Endothelial cell (in vitro differentiated cells): ENCODE results near the gene MGME1. TPM values are rescaled to one million over a fixed set of nuclear protein-coding genes. Genes with fewer than 3 reads are reported as not detected.

ENCODE experiments used
- DNase-seq: peaks from one replicate; pipeline ENCODE4 v3.0.0; 2021; ENCODE audit warnings: low spot score
- H3K27ac Mint-ChIP-seq: one replicate; pipeline ENCODE4 v1.8.0; 2021; ENCODE audit warnings: mixed read lengths, inconsistent platforms; ENCODE audit not compliant: unreplicated experiment
- H3K27me3 Mint-ChIP-seq: one replicate; pipeline ENCODE4 v1.8.0; 2021; ENCODE audit warnings: mild to moderate bottlenecking, moderate library complexity, mixed read lengths, inconsistent platforms; ENCODE audit not compliant: unreplicated experiment
- H3K36me3 Mint-ChIP-seq: one replicate; pipeline ENCODE4 v1.8.0; 2021; ENCODE audit warnings: mild to moderate bottlenecking, low read depth, mixed read lengths, inconsistent platforms; ENCODE audit not compliant: unreplicated experiment
- H3K4me1 Mint-ChIP-seq: one replicate; pipeline ENCODE4 v1.8.0; 2021; ENCODE audit warnings: mild to moderate bottlenecking, mixed read lengths, inconsistent platforms; ENCODE audit not compliant: unreplicated experiment
- H3K4me3 Mint-ChIP-seq: one replicate; pipeline ENCODE4 v1.8.0; 2021; ENCODE audit warnings: mild to moderate bottlenecking, mixed read lengths, inconsistent platforms; ENCODE audit not compliant: unreplicated experiment
- H3K9me3 Mint-ChIP-seq: one replicate; pipeline ENCODE4 v1.8.0; 2021; ENCODE audit warnings: mixed read lengths, inconsistent platforms; ENCODE audit not compliant: unreplicated experiment
- total RNA-seq: library from RNA; stranded (reverse); fragmentation: NEBNext Ultra II Directional; extraction: Animal tissue kit (Norgen Biotek cat#: 25700); gene quantifications from one replicate; pipeline ENCODE4 v1.2.1, GENCODE V29; 2021; ENCODE audit not compliant: unreplicated experiment
- TF ChIP-seq, protein P1 (sequence below): fragments of 200-600 bp; sonication (generic); IDR thresholded peaks from one replicate; pipeline ENCODE4 v1.5.0; 2021; ENCODE audit warnings: antibody characterized with exemption; ENCODE audit not compliant: unreplicated experiment

MGME1 gene
- total RNA-seq, 1 donor from 2014 or later = 17.5 TPM

DNA sequence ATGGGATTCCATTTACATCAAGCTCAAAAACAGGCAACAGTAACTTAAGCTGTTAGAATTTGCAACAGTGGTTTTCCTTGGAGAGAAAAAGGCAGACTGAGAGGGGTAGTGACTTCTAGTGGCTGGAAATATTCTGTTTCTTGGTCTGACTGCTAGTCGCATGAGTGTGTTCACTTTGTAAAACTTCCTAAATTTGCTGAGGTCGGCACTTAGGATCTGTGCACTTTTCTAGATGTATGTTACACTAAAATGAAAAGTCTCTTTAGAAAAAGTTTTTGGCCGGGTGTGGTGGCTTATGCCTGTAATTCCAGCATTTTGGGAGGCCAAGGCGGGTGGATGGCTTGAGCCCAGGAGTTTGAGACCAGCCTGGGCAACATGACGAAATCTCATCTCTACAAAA lies 70.2 kb downstream of the MGME1 start:
- Mint-ChIP-seq H3K27me3 (peaks cover 13% of the 10 kb centered on the region), H3K36me3 (no peaks in the 10 kb centered on the region), H3K27ac (peak overlapping the region; percentile 26), H3K4me1 (no peaks in the 10 kb centered on the region), H3K9me3 (no peaks in the 10 kb centered on the region), H3K4me3 (no peak overlapping the region)
- no peak for DNase-seq
- TF ChIP-seq, protein P1, sequence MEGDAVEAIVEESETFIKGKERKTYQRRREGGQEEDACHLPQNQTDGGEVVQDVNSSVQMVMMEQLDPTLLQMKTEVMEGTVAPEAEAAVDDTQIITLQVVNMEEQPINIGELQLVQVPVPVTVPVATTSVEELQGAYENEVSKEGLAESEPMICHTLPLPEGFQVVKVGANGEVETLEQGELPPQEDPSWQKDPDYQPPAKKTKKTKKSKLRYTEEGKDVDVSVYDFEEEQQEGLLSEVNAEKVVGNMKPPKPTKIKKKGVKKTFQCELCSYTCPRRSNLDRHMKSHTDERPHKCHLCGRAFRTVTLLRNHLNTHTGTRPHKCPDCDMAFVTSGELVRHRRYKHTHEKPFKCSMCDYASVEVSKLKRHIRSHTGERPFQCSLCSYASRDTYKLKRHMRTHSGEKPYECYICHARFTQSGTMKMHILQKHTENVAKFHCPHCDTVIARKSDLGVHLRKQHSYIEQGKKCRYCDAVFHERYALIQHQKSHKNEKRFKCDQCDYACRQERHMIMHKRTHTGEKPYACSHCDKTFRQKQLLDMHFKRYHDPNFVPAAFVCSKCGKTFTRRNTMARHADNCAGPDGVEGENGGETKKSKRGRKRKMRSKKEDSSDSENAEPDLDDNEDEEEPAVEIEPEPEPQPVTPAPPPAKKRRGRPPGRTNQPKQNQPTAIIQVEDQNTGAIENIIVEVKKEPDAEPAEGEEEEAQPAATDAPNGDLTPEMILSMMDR = no peak

Other genes starting within 250 kb of the MGME1 start
- 61.7 TPM for gene SNX5, start 224 bp upstream of the MGME1 start, total RNA-seq
- gene OVOL2, start 88.9 kb downstream of the MGME1 start, total RNA-seq = not detected
- gene KAT14, start 168.8 kb downstream of the MGME1 start, total RNA-seq = 16.9 TPM
- 11.0 TPM for gene PET117, start 168.8 kb downstream of the MGME1 start, total RNA-seq